ENCODE data around the gene DDT.
A peak's percentile ranks its signal among the peaks of the same experiment; 100 is the strongest.
"Not testable (repeated sequence)": the region's sequence is repeated elsewhere in the genome, so short reads cannot be mapped to it uniquely, and the experiment has no call there.

DDT gene

GRCh38 chr22:23974345-23974744 is at the start of gene DDT:
TSS of gene DDT (minus strand) at chr22:23974441. CDS start at chr22:23974414, 27 bp downstream.
- DNase-seq = not testable (repeated sequence)

GRCh38 chr22:24023204-24023789 is 49.1 kb upstream of the DDT start:
- DNase-seq = no peak

DNA sequence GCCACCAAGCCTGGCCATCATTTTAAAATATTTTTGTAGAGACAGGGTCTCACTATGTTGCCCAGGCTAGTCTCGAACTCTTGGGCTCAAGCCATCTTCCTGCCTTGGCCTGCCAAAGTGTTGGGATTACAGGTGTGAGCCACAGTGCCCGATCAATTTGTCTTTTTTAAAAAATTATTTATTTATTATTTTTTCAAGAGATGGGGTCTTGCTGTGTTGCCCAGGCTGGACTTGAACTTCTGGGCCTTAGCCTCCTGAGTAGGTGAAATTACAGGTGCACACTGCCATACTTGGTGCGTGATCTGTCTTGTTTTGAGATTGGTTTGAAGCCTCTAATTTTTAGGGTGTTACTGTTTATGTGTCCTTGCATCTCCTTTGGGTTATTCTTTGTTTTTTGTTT is 47.1 kb upstream of the DDT start:
- DNase-seq = no peak

- DNase-seq = no peak
Measured at GRCh38 chr22:24016156-24016555, 41.9 kb upstream of the DDT start.

- peak in 1 of 2 experiments; percentile 27 for DNase-seq
Measured at GRCh38 chr22:24011735-24012068, 37.5 kb upstream of the DDT start.

DNA sequence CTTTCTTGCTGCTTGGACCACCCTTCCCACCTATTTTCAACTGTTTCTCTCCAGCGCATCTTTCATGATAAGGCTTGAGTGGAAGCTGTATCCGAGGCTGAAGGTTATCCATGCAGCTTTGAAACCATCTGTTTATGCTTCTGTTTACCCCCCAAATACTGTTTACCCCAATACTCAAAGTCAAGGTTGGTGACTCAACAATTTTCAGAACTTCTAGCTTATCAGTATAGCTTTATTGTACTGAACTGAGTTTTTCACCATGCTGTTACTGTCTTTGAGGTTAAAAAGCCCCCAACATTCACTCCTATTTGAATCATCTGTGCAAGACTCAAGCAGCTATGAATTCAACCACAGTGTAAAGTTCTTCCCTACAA is 35.8 kb upstream of the DDT start:
- no peak for DNase-seq

DNA sequence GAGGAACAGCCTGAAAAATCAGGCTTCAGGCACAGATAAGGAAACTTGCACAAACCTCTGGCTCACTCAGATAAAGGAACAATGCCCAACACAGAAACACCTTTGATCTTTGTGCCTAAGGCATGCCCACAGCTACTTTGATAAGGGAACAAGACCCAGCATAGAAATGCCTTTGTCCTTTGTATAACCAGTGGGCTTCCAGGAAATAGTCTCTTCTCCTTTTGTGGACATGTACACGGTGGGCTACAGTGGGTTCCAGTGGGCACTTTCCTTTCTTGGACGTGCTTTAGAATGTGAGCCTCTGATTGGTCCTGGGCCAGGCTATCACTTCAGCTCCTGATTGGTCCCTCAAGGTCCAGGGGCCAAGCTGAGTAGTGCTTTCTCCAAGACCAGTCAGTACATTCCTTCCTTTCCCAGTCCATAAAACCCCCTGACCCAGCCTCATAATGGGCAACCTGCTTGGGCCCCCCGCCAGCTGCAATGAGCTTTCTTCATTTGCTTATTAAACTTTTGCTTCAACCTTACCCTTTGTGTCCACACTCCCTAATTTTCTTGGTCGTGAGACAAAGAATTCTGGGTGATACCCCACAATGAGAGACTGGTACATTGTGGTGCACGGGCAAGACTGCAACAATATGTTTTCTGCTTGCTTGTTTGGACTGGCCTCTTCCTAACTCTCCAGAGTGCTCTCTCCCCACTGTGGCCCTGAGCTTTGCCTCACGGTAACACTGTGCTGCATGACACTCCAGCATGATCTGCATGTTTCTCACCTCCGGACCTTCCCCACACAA is 35.2 kb upstream of the DDT start:
- no peak for DNase-seq

DNA sequence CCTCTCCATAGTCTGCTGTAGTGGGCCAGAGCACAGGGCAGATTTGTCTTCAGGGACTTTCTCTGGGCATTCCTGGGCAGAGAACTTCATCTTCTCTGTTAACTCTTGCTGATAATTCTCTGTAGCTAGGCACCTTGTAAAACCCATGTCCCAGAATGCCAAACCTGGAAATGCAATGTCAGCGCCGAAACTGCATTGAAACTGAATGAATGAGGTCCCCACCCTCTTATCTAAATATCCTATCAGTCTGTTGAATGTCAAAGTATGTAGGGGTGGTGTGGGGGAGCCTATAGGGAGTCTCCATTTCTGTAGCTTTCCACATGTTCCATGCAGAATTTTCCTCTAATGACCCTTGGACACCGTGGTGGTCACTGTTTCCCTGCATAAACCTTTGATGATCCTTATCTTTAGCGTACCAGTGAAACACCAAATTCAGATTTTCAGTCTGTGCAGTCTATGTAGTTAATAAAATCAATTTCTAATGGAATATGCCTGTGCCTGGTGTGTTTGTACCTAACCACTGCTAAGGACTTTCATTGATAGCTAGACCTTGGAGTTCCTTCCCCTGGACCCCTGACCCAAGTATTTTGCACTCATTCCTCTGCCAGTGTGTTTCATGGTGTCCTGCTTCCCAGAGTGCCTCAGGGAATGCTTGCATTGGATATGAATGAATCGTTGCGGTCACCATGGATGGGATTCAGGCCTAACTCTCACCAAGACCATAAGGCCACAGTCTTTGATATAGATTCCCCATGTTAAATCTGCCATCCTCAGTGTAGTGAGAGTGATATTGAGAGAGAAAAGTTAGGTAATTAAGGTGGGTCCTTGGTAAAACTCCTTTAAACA is 34.4 kb upstream of the DDT start:
- no peak for DNase-seq

DNA sequence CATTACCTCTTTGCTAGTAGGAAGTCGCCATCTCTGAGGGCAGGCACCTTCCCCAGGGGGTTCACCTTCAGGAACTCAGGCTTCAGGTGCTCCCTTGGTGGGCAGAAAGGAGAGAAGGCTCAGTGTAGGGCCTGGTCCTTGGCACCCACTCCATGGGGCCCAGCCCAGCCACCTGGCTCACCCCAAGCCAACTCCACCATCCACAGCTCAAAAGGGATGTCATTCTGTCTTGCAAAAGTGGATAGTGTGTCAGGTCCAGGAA is 33.7 kb upstream of the DDT start:
- no peak for DNase-seq

- DNase-seq = no peak
Measured at GRCh38 chr22:24007253-24008021, 33.2 kb upstream of the DDT start.

DNA sequence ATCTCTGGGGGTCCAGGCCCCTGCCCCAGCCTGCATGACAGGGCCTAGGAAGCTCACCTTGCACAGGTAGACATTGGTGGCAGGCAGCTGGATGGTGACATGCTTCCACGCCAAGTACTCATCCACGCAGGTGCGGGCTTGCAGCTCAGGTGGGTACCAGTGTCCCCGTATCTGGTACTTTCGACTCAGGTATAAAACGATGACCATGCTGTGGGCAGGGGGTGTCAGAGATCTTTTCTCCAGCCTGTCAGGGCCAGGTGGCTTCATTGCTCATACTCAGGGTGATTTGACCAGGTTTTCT is 32.6 kb upstream of the DDT start:
- DNase-seq = no peak

DNA sequence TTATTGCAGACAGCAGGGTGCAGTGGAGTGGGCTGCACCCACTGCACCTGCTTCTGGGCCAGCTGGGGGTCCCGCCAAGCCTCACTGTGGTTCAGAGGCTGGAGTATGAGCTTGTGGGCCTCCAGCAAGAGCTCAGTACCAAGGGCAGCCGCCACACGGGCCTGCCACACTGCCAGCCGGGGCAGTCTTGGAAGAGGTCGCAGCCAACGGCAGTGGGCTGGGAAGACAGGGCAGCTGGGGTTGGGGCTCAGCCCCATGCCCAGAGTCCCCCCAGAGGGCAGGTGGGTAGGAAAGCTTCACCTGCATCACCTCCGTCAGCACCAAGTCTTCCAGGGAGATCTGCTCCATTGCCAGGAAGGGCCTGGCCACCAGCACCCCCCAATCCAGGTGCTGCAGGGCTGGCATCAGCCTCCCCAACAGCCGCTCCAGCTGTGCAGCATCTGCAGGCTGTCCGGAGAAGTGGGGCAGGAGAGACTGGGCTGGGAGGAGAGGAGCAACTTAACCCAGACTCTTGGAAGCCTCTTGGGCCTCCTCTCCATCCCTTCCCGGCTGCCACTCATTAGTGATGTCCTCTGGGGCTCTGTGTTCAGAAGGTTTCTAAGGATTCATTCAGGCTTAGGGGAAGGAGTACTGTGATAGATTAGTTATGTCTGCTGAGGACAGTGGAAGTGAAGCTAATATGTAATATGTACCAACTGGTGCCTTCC is 32.1 kb upstream of the DDT start:
- DNase-seq = no peak

DNA sequence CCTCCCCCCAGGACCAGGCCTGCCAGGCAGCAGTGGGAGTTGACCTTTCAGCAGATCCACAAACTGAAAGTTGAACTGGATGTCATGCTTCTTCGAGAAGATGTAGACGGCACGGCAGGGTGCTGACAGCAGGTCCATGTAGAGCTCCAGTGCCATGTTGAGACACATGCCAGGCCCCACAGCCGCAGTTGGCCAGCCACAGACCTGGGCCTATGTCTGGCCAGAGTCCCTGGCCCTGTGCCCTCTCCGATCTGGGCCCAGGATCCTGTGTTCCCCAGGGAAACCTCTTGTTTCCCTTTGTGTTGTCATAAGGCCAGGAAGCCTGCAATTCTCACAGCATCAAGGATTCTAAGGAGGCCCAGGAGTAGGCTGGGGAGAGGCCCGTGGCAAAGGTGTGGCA is 31.0 kb upstream of the DDT start, which contains the start of gene GSTT4:
TSS of gene GSTT4 (minus strand) at position 253 of the 400 bp plus-strand sequence. CDS start at position 156, 97 bp downstream.
- no peak for DNase-seq

- DNase-seq = no peak
Measured at GRCh38 chr22:24003887-24004286, 29.6 kb upstream of the DDT start.

DNA sequence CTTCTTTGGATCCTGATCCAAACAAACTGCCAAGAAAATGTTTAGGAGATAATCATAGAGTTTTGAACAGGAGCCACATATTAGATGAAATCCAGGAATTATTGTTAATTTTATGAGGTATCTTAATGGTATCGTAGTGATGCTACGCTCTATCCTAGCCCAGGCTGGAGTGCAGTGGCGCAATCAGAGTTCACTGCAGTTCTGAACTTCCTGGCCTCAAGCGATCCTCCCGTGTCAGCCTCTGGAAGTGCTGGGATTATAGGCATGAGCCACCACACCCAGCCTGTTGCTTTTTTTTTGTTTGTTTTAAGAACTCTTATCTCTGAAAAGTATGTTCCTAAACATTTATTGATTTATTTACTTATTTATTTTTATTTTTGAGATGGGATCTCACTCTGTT is 28.6 kb upstream of the DDT start:
- DNase-seq = no peak

DNA sequence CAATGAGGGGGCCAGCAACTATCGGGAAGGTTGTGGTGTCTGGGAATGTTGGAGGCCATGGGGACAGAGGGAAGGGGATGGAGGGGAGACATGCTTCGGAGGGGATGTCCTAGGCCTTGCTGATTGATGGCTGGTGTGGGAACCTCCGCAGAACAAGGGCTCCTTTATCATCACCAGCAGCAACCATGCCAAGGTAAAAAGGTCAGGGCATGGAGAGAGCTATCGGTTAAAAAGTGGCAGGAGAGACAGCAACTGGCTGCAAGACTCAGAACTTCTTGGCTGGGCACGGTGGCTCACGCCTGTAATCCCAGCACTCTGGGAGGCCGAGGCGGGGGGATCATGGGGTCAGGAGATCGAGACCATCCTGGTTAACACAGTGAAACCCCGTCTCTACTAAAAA is 28.0 kb upstream of the DDT start:
- DNase-seq = no peak

GRCh38 chr22:24001314-24001713 is 27.1 kb upstream of the DDT start:
- no peak for DNase-seq

DNA sequence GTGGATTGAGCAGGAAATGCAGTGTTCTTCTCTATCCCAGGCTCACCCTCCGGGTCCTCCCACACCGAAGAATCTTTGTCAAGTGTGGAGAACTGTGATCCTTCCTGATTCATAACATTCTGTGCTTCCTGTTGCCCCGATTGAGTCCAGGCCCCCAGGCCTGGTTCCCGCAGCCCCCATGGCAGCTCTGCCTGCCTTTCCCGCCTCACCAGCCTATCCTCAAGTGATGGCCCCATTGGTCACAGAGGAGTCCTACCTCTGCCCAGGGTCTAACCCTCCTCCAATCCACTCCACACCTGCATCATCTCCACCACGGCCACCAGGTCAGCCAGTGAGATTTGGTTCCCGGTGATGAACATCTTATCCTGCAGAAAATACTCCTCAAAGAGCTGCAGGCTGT is 25.5 kb upstream of the DDT start:
- DNase-seq = not testable (repeated sequence)

- no peak for DNase-seq
Measured at GRCh38 chr22:23997092-23997491, 22.9 kb upstream of the DDT start.

DNA sequence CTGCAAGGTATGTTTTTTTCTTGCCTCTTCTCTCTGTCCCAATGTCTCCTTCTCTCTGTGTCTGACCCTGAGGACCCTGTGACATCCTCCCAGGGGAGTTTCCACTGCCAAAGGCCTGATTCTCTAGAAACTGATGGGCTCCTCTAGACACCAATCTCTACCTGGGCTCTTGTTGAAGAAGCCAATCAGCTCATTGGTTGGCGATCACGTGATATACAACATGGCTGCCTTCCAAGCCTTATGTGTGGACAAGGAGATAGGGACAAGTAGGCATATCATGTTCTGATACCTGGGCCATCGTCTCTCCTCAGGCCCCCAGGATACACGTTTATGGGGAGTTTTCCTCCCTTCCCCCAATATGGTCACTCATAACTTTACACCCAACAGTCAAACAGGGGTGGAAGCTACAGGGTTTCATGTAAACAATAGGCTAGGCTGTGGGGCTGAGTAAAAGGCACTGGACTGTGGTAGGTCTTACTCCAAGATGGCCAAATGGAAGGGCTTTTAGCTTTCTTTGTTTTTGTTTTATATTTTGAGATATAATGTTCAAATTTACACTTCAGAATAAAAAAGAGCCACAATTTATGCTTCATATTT is 19.4 kb upstream of the DDT start:
- DNase-seq = not testable (repeated sequence)

DNA sequence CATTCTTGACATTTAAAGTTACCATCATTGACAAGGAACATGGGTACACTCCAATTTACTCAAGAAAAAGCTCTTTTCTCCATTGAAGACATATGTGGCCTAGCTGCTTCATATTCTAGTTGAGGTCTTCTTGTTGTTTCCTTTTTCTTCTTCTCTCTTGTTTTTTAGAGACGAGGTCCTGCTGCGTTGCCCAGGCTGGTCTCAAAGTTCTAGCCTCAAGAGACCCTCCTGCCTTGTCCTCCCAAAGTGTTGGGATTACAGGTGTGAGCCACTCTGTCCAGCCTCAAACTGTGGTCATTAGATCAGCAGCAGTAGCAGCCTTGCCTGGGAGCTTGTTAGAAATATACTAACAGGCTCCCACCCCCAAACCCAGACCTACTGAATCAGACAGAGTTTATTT is 18.8 kb upstream of the DDT start:
- not testable (repeated sequence) for DNase-seq

DNA sequence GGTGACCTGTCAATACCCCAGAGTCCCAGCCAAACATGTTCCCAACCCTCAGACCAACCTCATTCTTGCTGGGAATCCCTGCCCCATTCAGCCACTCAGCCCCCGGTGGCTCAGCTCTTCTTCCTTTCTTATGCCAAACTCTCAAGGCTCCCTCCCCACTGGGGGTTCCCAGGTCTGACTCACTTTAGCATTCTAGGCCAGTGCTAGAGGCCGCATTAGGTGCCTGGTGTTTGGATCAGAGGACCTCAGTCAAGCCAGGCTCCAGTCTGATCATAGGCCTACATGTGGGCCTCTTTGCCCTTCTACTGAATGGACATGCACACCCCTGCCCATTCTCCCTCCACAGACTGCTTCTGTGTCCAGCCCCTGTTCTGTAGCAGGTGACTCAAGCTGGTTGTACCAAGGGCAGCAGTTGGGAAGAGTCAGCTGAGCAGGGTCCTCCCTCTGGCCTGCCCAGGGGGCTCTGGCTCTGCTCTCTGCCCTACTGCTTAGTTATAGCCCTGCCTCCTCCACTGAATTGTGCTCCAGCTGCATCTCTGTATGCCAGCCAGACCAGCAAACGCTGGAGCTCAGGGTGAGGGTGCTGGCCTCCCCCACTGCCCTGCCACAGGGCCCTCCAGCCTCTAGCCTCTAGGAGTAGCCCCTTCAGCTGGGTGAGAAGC is 15.5 kb upstream of the DDT start:
- not testable (repeated sequence) for DNase-seq

Measured in NCI-H2081 (cell line).